GM18499 (cell line): ENCODE data around the gene ASCL1.

ENCODE experiments used
- ATAC-seq: cut with Tn5 transposase; IDR thresholded peaks from one replicate; pipeline ENCODE4 v1.9.1; 2021; ENCODE audit warnings: moderate number of reproducible peaks; ENCODE audit not compliant: insufficient read depth, unreplicated experiment

The ASCL1 gene

GRCh38 chr12:102973583-102973982 is 16.1 kb downstream of the ASCL1 start:
- ATAC-seq = no peak

GRCh38 chr12:102976609-102977280 is 19.3 kb downstream of the ASCL1 start:
- ATAC-seq = no peak

GRCh38 chr12:102977945-102978706 is 20.7 kb downstream of the ASCL1 start:
- ATAC-seq = no peak

- ATAC-seq = no peak
Observed at GRCh38 chr12:102980350-102980749, 22.9 kb downstream of the ASCL1 start.

- ATAC-seq = no peak
Observed at GRCh38 chr12:102990419-102990818, 32.9 kb downstream of the ASCL1 start.

GRCh38 chr12:102992297-102992696 is 34.8 kb downstream of the ASCL1 start:
- ATAC-seq = no peak

GRCh38 chr12:102992720-102993119 is 35.2 kb downstream of the ASCL1 start:
- no peak for ATAC-seq

- ATAC-seq = no peak
Observed at GRCh38 chr12:102993537-102993936, 36.1 kb downstream of the ASCL1 start.

GRCh38 chr12:102995372-102995771 is 37.9 kb downstream of the ASCL1 start:
- ATAC-seq = no peak
